ENCODE results near the gene GPR39. TPM values are rescaled to one million over a fixed set of nuclear protein-coding genes. Genes with fewer than 3 reads are reported as not detected.

GPR39 gene
- total RNA-seq, 1 experiment from 2014 or later, result 0.50 TPM

DNA sequence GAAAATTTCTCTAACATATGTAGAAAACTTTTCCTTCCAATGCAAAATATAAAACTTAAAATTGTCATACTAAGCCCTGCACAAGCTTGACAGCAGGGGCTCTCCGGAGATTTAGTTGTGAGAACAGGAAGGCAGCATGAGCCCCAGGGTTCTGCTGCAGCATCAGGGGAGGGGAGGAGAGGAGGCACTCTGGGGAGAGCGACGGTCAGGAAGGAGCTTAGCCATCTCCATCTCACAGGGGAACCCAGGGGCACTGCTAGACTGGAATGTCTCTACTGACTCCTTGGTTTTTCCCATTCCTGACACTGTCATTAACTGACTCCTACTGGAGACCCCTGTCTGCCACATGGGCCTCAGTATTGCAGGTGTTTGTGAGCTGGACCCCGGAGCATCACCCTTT is 123.6 kb downstream of the GPR39 start:
- H4K20me1 ChIP-seq (ENCODE audit: control insufficient read depth, insufficient read depth, insufficient read length), result no peaks in the 10 kb centered on the region
- H2BK12ac ChIP-seq (ENCODE audit: insufficient read length, low read depth, low read length), result no peak overlapping the region
- H2BK120ac ChIP-seq (ENCODE audit: low read depth, low read length, poor library complexity, severe bottlenecking), result no peak overlapping the region
- no peak overlapping the region for H3K4me2 ChIP-seq (ENCODE audit: insufficient read depth, insufficient read length, low read length)
- DNase-seq, result no peak
- no peak overlapping the region for H3K18ac ChIP-seq (ENCODE audit: insufficient read length, low read depth, low read length)
- no peak overlapping the region for H3K56ac ChIP-seq (ENCODE audit: insufficient read length, low read depth, low read length)
- Mint-ChIP-seq H3K27me3 (ENCODE audit: low read depth) (no peaks in the 10 kb centered on the region; the same call in none of the 2 replicates), H3K36me3 (ENCODE audit: insufficient read depth in 1 of 3, low read depth in 3 of 3) (peaks cover 0 to 32% (median 25%) of the 10 kb centered on the region in 3 experiments; a peak in 6 of 7 replicates), H3K4me1 (peaks cover 10 to 12% of the 10 kb centered on the region in 2 experiments), H3K9me3 (peaks cover 29 to 37% of the 10 kb centered on the region in 2 experiments), H3K4me3 (no peak overlapping the region), H3K27ac (peak overlapping the region in 1 of 3 experiments; percentile 28; a peak in 1 of 7 replicates)
- H2BK20ac ChIP-seq (ENCODE audit: low read depth, low read length, poor library complexity, severe bottlenecking), result no peak overlapping the region
- no peak overlapping the region for H3K14ac ChIP-seq (ENCODE audit: insufficient read depth, low read length)
- H2BK5ac ChIP-seq (ENCODE audit: insufficient read length, low read length), result no peak overlapping the region
- H2BK15ac ChIP-seq (ENCODE audit: low read depth, low read length), result no peak overlapping the region
- H2AK5ac ChIP-seq (ENCODE audit: insufficient read length, low read length), result no peak overlapping the region
- peaks cover 14% of the 10 kb centered on the region for H3K9me3 ChIP-seq (ENCODE audit: control insufficient read depth, low read depth, low read length)
- no peak overlapping the region for H3K4ac ChIP-seq (ENCODE audit: low read depth, low read length)
- no peak overlapping the region for H3K9ac ChIP-seq (ENCODE audit: extremely low read depth, insufficient read length, low read length)
- no peak overlapping the region for H3K27ac ChIP-seq (ENCODE audit: insufficient read length, low read depth, low read length)
- no peaks in the 10 kb centered on the region for H3K79me2 ChIP-seq (ENCODE audit: insufficient read depth, low read length)
- no peaks in the 10 kb centered on the region for H3K23me2 ChIP-seq (ENCODE audit: insufficient read length, low read depth, low read length, poor library complexity, severe bottlenecking)
- H3K23ac ChIP-seq (ENCODE audit: insufficient read length, low read depth, low read length), result no peak overlapping the region
- H3K27me3 ChIP-seq (ENCODE audit: insufficient read depth, low read length), result no peaks in the 10 kb centered on the region
- no peak overlapping the region for H3T11ph ChIP-seq (ENCODE audit: low read length)
- no peak overlapping the region for H2AFZ ChIP-seq (ENCODE audit: low read length)
- no peak overlapping the region for H4K5ac ChIP-seq (ENCODE audit: insufficient read length, low read depth, low read length)
- H4K91ac ChIP-seq (ENCODE audit: insufficient read length, low read depth, low read length), result no peak overlapping the region
- no peaks in the 10 kb centered on the region for H3K4me1 ChIP-seq (ENCODE audit: insufficient read depth, low read length)
- TF ChIP-seq, protein P1, sequence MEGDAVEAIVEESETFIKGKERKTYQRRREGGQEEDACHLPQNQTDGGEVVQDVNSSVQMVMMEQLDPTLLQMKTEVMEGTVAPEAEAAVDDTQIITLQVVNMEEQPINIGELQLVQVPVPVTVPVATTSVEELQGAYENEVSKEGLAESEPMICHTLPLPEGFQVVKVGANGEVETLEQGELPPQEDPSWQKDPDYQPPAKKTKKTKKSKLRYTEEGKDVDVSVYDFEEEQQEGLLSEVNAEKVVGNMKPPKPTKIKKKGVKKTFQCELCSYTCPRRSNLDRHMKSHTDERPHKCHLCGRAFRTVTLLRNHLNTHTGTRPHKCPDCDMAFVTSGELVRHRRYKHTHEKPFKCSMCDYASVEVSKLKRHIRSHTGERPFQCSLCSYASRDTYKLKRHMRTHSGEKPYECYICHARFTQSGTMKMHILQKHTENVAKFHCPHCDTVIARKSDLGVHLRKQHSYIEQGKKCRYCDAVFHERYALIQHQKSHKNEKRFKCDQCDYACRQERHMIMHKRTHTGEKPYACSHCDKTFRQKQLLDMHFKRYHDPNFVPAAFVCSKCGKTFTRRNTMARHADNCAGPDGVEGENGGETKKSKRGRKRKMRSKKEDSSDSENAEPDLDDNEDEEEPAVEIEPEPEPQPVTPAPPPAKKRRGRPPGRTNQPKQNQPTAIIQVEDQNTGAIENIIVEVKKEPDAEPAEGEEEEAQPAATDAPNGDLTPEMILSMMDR (conservative IDR thresholded peaks at IDR 0.05), result no peak
- H3K79me1 ChIP-seq (ENCODE audit: insufficient read depth, low read depth, low read length, poor library complexity, severe bottlenecking), result no peaks in the 10 kb centered on the region
- no peak overlapping the region for H4K8ac ChIP-seq (replicated peaks; ENCODE audit: insufficient read length, low read depth, low read length)
- no CpG with 5 or more reads among the region's 4 CpGs for WGBS (ENCODE audit: extremely low coverage, insufficient read length, low lambda C conversion rate)

Data from H9 (cell line).